ENCODE data around the gene C10orf62. TPM values are rescaled to one million over a fixed set of nuclear protein-coding genes. Genes with fewer than 3 reads are reported as not detected.
A peak's percentile ranks its signal among the peaks of the same experiment; 100 is the strongest.

The C10orf62 gene
- total and polyA plus RNA-seq, 2 of the 8 experiments (the other 6 are each of a cell fraction or from before 2014, with no cell fraction given), result 0.05 TPM; not detected in 1

DNA sequence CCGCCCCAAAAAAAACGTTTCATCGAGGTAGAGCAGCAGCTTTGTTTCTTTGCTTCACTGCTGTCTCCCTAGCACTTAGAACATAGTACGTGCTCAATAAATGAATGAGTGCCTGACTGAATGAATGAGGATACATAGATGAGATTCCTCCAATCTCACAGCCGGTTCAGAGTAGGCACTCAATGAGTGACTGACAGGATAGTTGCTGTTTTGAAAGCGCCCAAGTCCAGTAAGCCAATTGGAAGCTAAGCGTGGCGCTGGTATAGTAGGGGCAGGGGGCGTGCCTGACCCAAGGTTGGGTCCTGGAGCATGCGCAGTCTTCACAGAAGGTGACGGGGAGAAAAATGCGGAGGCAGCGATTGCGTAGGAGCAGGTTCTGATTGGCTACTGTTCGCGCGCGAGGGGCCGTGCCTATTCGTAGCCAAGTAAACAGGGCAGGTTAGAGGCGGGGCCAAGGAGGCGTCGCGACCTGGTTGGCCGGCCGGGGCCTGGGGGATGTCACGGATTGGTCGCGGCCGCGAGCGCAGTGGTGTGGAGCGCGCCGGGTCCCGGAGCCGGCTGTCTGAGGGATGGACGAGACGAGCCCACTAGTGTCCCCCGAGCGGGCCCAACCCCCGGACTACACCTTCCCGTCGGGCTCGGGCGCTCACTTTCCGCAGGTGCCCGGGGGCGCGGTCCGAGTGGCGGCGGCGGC is 50.8 kb downstream of the C10orf62 start, which contains the start of gene PI4K2A (continued):
- no peak for TF ChIP-seq KDM1A (IDR thresholded peaks at IDR 0.05; ENCODE audit: borderline replicate concordance, low read length)
- TF ChIP-seq YY1 (IDR thresholded peaks at IDR 0.05; ENCODE audit: low read depth, low read length), result no peak
- no peak for TF ChIP-seq CBX8 (IDR thresholded peaks at IDR 0.05; ENCODE audit: borderline replicate concordance, low read depth, low read length)
- TF ChIP-seq POLR2AphosphoS5 (IDR thresholded peaks at IDR 0.05; ENCODE audit: low read depth, low read length), result peak; percentile 73
- peak; percentile 43; the same call in 1 of the 2 replicates for TF ChIP-seq TBP (IDR thresholded peaks at IDR 0.05; ENCODE audit: low read depth, low read length)
- TF ChIP-seq RXRA (IDR thresholded peaks at IDR 0.05; ENCODE audit: insufficient read depth, low read depth, low read length), result no peak
- TF ChIP-seq KDM4A (IDR thresholded peaks at IDR 0.05; ENCODE audit: low read depth, low read length, severe bottlenecking), result no peak
- peak; percentile 48; the same call in 1 of the 2 replicates for TF ChIP-seq MAFK (IDR thresholded peaks at IDR 0.05; ENCODE audit: low read depth, low read length)
- TF ChIP-seq SP4 (IDR thresholded peaks at IDR 0.05; ENCODE audit: low read length), result peak; percentile 44; the same call in 1 of the 2 replicates
- no peak for TF ChIP-seq EGR1 (IDR thresholded peaks at IDR 0.05; ENCODE audit: borderline replicate concordance, low read depth, low read length)
- TF ChIP-seq ASH2L (IDR thresholded peaks at IDR 0.05; ENCODE audit: low read length), result no peak
- TF ChIP-seq RNF2 (IDR thresholded peaks at IDR 0.05; ENCODE audit: borderline replicate concordance, low read depth, low read length, missing control alignments, poor library complexity, severe bottlenecking), result no peak
- TF ChIP-seq CBX5 (IDR thresholded peaks at IDR 0.05; ENCODE audit: low read depth, low read length), result no peak
- TF ChIP-seq NRF1 (IDR thresholded peaks at IDR 0.05; ENCODE audit: low read depth, low read length), result peak; percentile 90
- TF ChIP-seq POLR2A (IDR thresholded peaks at IDR 0.05; ENCODE audit: control extremely low read depth in 1 of 2, low read depth in 2 of 2, low read length in 2 of 2), result peak in 1 of 2 experiments; percentile 86; a peak in 1 of 3 replicates
- TF ChIP-seq RFX5 (IDR thresholded peaks at IDR 0.05; ENCODE audit: borderline replicate concordance, low read depth, low read length), result peak; percentile 44; the same call in 1 of the 2 replicates
- TF ChIP-seq TAF1 (IDR thresholded peaks at IDR 0.05; ENCODE audit: low read depth, low read length), result peak; percentile 78
- TF ChIP-seq SUZ12 (IDR thresholded peaks at IDR 0.05; ENCODE audit: low read length), result no peak
- TF ChIP-seq, protein P1, sequence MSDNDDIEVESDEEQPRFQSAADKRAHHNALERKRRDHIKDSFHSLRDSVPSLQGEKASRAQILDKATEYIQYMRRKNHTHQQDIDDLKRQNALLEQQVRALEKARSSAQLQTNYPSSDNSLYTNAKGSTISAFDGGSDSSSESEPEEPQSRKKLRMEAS (IDR thresholded peaks at IDR 0.05), result peak; percentile 73
- TF ChIP-seq, protein P2, sequence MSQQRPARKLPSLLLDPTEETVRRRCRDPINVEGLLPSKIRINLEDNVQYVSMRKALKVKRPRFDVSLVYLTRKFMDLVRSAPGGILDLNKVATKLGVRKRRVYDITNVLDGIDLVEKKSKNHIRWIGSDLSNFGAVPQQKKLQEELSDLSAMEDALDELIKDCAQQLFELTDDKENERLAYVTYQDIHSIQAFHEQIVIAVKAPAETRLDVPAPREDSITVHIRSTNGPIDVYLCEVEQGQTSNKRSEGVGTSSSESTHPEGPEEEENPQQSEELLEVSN (IDR thresholded peaks at IDR 0.05), result peak; percentile 45; the same call in 1 of the 2 replicates
- peak; percentile 74; the same call in 1 of the 2 replicates for TF ChIP-seq PHF8 (conservative IDR thresholded peaks at IDR 0.05; ENCODE audit: low read depth, low read length)
- no peak for TF ChIP-seq KDM5A (IDR thresholded peaks at IDR 0.05; ENCODE audit: low read length)
- TF ChIP-seq RAD21 (IDR thresholded peaks at IDR 0.05 in 1 of 2, conservative IDR thresholded peaks at IDR 0.05 in 1 of 2; ENCODE audit: low read depth in 2 of 2, low read length in 2 of 2), result no peak
- TF ChIP-seq CHD1 (IDR thresholded peaks at IDR 0.05; ENCODE audit: low read depth, low read length), result no peak
